ENCODE results near the gene PPP1R2C. TPM values are rescaled to one million over a fixed set of nuclear protein-coding genes. Genes with fewer than 3 reads are reported as not detected.
A peak's percentile ranks its signal among the peaks of the same experiment; 100 is the strongest.

PPP1R2C gene
- total and polyA plus RNA-seq, 2 of the 4 experiments (the other 2 are of a cell fraction) = not detected

- Histone ChIP-seq H2BK15ac (ENCODE audit: low read depth, low read length) (no peak overlapping the region), H3K79me1 (ENCODE audit: low read depth in 1 of 2, low read length in 2 of 2) (no peaks in the 10 kb centered on the region), H3K23ac (ENCODE audit: low read depth, low read length) (no peak overlapping the region), H4K20me1 (ENCODE audit: insufficient read depth, low read length) (no peaks in the 10 kb centered on the region), H3K9me1 (ENCODE audit: insufficient read depth, low read length) (no peaks in the 10 kb centered on the region), H3K56ac (ENCODE audit: extremely low read depth, insufficient read depth, low read length) (no peak overlapping the region), H4K8ac (ENCODE audit: low read depth in 2 of 2, low read length in 2 of 2) (no peak overlapping the region), H2BK20ac (ENCODE audit: low read depth, low read length) (no peak overlapping the region), H3K4ac (ENCODE audit: low read depth, low read length) (no peak overlapping the region), H3K9ac (ENCODE audit: low read depth, low read length) (no peak overlapping the region), H2AK5ac (ENCODE audit: low read depth, low read length) (no peak overlapping the region), H3K18ac (ENCODE audit: low read depth, low read length) (no peak overlapping the region), H3K4me3 (ENCODE audit: insufficient read depth, low read depth, low read length) (no peak overlapping the region), H3K27ac (ENCODE audit: insufficient read depth, low read length) (no peak overlapping the region), H3K27me3 (ENCODE audit: control insufficient read depth, insufficient read depth, low read length) (no peaks in the 10 kb centered on the region), H3K4me1 (ENCODE audit: control insufficient read depth, insufficient read depth, low read length) (peaks cover 3% of the 10 kb centered on the region), H2BK5ac (ENCODE audit: low read depth, low read length, poor library complexity, severe bottlenecking) (no peak overlapping the region), H3K36me3 (ENCODE audit: control insufficient read depth, insufficient read depth, low read length) (no peaks in the 10 kb centered on the region), H3K4me2 (ENCODE audit: low read depth, low read length) (no peak overlapping the region), H2BK120ac (ENCODE audit: low read depth, low read length) (no peak overlapping the region), H3K9me3 (ENCODE audit: control insufficient read depth, insufficient read depth, low read length) (no peaks in the 10 kb centered on the region), H2AFZ (replicated peaks; ENCODE audit: low read length, poor library complexity) (no peak overlapping the region), H2AK9ac (replicated peaks; ENCODE audit: low read depth, low read length, poor library complexity) (no peak overlapping the region), H4K91ac (ENCODE audit: insufficient read depth, low read depth, low read length) (no peak overlapping the region), H3K14ac (replicated peaks; ENCODE audit: low read depth, low read length) (no peak overlapping the region), H4K5ac (ENCODE audit: low read depth, low read length) (no peak overlapping the region)
- no TSS peak for BruUV-seq (replicated peaks)
- no CpG with 5 or more reads among the region's 3 CpGs for WGBS, 2 experiments (ENCODE audit: extremely low coverage in 2 of 2, insufficient read length in 1 of 2)
- in situ Hi-C loops (cut with MboI; ENCODE audit: low sequenced_read_pairs) = no loop called here
- no peak for ATAC-seq (ENCODE audit: low read depth)
- ChIA-PET POLR2A (ENCODE audit: unreplicated experiment) (no interaction called here), CTCF (no interaction called here)
- no peak for TF ChIP-seq MAFK (IDR thresholded peaks at IDR 0.05; ENCODE audit: low read depth, low read length)
- dilution Hi-C loops (cut with HindIII; ENCODE audit: low sequenced_read_pairs, unreplicated experiment) = no loop called here
- peak; percentile 15 for DNase-seq
- intact Hi-C loops (cut with micrococcal nuclease) = no loop called here
Measured at GRCh38 chrX:42751573-42751972, 26.4 kb downstream of the PPP1R2C start.
